CD4-positive, alpha-beta T cell treated with Interferon alpha-2 for 1 hour (primary cell): ENCODE data around the gene MYL4.
A peak's percentile ranks its signal among the peaks of the same experiment; 100 is the strongest.
"Not testable (repeated sequence)": the region's sequence is repeated elsewhere in the genome, so short reads cannot be mapped to it uniquely, and the experiment has no call there.

Experiments
- DNase-seq, 2 donors: peaks; one replicate each; pipeline ENCODE4 v3.0.0-alpha.2; 2020 to 2022

MYL4 gene

DNA sequence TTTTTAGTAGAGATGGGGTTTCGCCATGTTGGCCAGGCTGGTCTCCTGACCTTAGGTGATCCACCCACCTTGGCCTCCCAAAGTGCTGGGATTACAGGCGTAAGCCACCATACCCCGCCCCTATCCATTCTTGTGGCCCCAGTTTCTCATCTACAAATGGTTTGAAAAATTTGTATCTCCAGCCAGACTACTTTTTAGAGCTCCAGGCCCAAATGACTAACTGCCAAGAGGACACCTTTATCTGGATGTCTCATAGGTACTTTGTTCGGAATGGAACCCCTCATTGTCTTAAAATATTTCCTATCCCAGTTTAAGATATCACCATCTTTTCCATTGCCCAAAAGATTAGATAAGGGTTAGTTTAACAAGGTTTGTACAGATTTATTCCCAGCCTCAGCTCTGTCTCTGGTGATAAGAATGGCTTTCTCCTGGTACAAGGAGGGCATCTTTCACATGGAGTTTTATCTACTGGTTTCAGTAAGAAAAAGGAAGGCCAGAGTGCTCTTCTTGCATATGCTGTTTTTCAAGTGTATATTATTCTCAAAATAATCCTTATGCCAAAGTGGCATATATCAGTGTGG is 15.1 kb upstream of the MYL4 start:
- DNase-seq, result no peak

DNA sequence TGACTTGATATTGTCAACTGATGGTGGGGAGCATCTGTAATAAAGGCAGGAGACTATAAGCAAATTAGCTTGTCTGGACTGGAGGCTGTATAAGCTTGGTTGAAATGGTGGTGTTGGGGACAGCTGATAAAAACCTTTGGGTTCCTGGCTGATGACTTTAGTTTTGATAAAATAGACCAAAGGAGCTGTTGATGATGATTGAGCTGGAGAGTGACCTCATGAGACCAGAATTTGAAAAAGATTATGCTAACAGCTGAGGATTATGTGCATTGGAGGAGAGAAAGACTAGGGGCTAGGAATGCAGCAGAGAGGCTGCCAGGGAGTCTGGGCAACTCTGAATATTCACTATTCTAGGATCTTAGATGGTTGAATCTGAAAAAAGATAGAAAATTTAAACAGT is 11.3 kb upstream of the MYL4 start:
- no peak for DNase-seq

DNA sequence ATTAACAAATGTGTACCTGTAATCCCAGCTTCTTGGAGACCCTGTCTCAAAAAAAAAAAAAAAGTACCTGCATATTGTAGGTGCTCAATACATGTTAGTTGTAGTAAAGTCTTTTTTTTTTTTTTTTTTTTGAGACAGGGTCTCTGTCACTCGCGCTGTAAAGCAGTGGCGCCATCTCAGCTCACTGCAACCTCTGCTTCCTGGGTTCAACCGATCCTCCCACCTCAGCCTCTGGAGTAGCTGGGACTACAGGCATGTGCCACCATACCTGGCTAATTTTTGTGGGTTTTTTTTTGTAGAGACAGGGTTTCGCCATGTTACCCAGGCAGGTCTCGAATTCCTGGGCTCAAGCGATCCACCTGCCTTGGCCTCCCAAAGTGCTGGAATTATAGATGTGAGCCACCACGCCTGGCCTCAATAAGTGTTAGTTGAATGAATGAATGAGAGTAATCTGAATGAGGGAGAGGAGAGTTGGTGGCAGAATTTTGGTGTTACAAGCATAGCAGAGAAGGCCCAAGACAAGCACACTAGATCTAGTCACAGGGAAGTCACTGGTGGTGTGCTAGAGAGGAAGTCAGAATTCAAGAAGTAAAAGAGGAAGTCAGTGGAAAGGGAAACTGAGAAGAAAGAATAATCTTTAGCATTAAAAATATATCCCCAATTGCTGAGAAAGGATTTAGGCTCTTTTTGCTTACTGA is 9.4 kb upstream of the MYL4 start:
- DNase-seq, result peak in 1 of 2 donors; percentile 21

DNA sequence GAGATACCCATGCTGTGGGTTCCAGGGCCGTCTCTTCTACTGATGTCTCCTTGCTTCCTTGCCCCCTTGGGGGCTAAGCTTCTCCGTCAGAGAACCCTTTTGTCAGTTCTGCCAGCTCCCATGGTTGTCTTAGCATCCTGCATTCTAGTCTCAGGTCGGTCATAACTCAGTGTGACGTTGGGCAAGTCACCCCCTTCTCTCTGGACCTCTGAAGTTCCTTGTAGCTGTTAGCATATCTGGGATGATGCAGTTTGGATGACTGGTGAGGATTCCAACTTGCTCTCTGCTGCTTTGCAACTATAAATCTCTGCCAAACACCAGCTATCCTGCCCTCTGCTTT is 8.9 kb upstream of the MYL4 start:
- no peak for DNase-seq

DNA sequence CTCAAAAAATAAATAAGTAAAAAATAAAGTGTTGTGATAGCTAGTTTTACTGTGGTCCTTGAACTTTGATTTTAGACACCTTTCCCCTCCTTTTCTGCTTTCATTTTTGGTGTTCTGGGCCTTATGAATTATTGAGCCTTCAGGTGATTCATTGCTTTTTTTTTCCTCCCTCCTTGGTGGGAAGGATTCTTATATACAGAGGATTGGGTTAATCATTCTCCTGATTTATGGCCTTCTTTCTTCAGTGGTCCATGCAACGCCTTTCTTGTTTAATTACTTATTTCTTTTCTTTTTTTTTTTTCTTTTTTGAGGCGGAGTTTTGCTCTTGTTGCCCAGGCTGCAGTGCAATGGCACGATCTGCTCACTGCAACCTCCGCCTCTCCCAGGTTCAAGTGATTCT is 8.0 kb upstream of the MYL4 start:
- DNase-seq, result no peak

DNA sequence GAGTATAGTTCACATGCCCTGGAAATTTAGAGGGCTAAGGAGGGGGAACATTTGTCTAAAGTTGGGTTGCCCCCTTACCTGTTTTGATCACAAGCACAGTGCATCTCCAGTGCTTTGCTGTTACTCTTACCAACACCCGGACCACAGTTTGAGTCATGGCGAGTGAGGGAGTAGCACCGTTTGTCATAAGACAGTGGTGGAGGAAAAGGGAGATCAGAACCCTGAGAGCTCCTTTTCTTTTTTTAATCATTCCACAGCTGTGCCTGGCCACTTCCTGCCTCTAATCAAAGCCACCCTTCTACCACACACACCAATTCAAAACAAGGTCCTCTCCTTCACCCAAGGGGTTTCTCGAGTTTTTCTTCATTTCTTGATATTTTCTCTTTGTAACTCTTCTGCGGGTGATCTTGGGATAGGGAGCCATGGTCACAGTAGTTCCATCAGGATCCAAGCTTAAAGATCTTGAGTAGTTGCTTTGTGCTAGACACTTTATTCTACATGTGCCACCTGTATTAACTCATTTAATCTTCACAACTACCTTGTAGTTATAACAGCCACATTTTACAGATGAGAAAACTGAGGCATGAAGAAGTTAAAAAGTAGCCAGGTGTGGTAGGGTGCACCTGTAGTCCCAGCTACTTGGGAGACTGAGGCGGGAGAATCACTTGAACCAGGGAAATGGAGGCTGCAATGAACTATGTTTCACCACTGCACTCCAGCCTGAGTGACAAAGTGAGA is 5.0 kb upstream of the MYL4 start:
- DNase-seq, result peak; percentile 9 to 63

DNA sequence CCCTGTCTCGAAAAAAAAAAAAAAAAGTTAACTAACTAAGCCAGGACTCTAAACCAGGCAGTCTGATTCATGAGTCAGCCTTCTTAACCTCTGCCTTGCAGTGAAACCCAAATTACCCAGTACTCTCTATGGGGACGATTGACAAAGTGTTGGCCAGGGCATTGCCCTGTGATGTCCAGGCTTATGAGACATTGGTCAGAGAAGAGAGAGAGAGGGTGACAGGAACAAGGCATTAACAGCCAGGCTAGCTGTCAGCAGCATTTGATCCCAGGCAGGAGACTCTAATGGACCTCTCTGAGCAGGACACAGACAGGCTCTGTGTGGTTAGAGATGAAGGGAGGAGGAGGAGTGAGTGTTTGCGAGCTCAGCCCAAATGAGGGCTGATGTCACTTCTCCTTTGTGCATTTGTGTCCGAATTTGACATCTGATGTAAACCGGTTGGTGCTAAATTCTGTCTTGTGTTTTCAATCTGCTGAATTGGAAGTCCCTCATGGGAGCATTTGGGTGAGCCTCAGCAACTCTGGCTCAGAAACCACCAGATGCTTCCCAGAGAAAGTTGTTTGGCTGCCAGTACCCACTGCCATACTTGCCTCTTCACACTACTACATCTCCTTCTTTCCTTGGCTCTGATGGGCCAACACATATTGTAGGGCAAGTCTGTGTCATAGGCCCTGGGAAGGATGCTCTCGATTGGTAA is 4.3 kb upstream of the MYL4 start:
- DNase-seq, result peak; percentile 59 to 68

DNA sequence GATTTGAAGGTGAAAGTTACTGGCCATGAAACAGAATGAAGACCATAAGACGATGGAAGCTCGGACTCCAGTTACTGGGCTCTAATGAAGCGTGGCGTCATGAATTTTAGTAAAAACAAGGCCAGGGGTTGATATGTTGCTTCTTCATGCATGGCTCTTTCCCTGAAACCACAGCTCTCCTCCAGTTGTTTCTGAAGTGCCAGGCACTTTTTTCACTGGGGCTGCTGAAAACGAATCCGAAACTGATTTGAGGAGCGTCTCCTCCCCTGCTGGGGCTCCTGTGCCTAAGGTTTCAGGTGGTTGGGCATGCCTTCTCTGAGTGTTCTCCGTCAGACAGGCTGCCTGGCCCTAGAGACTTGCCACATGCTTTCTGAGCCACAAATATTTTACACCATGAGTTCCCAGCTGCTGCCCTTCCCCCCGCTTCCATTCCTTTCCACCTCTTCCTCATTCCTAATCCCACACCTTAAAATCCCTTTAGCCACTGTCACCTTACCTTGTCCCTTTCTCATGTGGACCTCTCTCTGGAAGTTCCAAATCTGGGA is 3.7 kb upstream of the MYL4 start:
- peak; percentile 85 to 88 for DNase-seq

DNA sequence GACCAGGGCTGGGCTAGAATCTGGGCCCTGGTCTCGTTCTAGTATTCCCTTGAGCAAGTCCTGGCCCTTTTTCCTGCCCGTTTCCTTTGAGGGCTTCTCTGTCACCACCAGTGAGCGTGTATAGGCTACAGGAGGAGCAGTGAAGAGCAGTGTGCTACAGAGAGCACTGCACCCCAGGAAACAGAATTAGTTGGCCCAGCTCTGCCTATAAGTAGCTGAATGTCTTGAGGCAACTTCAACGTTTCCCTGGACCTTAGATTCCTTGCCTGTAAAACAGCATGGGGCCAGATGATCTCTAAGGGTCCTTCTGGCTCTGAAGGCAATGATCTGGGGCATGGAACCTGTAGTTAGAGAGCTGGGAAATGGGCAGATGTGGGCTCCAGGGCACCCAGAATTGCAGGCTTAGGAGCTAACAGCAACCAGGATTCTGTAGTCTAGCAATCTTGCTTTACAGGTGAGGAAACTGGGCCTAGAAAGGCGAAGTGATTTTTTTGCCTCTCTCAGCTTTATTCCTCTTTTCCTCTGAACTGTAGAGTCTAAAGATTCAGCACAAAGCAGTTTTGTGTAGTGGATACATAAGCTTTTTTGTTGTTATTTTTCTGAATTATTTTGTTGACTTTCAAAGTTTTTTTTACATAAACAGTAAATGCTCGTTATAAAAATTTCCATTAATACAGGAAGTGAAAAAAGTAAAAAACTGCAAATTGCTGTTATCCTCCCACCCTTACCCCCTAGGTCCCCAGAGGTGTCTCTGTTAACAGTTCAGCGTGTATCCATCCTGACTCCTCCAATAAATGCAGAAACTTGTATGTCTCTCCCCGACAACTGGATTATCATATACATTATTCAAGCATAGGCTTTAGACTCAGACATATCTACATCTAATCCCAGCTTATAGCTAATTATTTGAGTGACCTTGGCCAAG is 1.7 kb upstream of the MYL4 start:
- no peak for DNase-seq

DNA sequence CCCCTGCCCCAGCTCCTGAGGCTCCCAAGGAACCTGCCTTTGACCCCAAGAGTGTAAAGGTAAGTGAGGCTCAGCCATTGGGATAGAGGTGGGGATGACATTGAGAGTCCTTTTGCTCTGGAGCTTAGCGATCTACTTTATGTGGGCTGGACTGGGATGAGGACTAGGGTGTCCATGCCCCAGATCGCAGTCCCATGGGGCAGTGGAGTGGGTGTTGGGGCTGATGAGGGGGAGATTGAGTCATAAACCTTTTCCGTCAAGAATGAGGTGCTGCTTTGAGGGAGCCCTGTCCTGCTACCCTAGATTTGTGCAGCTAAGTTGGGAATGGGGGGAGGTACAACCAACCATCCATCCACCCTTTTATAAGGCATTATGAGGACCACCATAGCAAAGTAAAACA is 351 bp downstream of the MYL4 start:
- DNase-seq, result no peak

DNA sequence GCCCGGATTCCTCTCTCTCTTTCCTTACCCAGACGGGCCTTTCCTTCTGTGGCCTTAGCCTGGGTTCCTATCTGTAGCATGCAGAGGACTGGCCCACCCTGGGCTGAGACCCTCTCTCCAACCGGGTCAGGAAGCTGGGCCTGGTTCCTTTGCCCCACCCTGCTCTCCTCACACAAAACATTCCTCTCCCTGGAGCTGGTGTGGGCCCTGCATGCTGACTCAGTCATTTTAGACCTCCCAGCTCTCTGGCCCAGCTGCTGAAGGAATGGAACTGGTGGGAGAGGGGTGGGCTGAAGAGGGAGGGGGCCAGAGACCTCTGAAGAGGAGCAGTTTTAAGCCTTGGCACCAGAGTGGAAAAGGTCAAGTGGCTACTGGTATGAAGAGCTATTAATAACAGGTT is 957 bp downstream of the MYL4 start:
- DNase-seq, result no peak

DNA sequence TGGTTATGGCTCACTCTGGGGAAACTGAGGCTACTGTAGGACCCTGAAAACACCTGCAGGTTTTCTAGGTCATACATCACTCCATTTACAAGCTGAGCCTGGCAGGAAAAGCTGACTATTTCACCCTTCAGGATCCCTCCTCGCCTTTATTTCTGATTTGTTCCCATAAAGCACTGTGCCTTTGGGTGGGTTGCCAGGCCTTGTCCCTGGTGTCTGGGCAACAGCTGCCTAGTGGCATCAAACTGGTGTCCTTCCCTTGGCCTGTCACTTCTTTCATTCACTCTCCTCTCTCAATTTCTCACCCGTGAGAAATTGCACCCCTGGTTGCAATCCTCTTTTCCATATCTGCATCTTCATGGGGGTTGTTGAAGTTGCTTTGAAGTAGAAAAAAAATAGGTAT is 1.6 kb downstream of the MYL4 start:
- no peak for DNase-seq

DNA sequence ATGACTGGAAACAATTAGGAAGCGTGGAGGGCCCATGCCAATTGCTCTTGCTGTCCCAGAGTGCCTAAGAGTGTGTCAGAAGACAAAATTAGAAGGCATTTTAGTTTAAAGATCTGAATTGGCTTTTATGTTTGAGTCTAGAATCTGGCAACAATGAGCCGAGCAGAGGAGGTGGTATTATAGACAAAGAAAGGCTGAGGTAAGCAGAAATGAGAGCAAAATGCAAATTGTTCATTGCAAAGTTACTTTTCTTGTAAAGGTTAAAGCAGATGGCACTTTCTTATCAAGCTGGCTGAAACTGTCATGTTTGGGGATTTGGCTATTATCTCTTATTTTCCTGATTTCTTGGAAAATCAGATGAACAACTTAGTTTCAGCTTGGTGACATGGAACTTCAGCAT is 3.3 kb downstream of the MYL4 start:
- DNase-seq, result no peak

DNA sequence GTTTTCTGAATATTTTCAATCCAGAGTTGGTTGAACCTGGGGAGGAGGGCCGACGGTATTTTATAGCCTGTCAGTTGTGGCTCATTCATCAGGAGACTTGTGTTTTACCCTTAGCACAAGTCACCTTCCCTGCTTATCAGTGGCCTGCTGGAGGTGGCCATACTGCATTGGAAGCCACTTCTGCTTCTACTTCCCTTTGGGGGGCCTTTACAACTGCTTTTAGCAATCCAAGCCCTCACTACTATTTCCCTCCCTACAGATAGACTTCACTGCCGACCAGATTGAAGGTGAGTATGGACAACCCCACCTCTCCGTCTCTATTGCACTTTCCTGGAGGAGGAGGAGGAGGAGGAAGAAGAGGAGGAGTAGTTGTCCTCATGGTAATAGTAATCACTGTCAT is 4.4 kb downstream of the MYL4 start:
- DNase-seq, result no peak

DNA sequence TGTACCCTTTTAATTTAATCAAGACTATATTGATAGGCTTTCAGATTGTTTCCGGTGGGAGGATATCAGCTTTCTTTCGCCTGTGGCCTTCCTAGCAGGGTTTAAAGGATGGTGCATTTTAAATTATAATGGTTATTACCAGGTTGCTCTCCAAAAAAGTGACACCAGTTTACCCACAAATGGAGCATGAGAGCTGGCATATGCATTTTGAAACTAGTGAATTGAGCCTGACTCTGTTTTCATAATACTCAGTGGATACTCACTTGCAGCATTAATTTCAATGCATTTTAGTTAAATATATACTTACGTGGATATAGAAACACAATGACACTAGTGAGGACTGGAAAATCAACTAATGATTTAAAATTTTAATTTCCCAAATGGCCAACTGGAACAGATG is 5.8 kb downstream of the MYL4 start:
- no peak for DNase-seq

DNA sequence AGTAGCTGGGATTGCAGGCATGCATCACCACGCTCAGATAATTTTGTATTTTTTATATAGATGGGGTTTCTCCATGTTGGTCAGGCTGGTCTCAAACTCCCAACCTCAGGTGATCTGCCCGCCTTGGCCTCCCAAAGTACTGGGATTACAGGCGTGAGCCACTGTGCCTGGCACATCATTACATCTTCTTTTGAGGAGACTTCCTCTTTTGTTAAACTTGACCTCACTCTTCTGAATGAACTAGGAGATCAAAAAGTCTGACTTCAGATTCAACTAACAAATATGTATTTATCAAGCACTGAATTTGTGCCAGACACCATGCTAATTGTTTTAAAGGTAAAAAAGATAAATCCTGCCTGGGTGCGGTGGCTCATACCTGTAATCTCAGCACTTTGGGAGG is 7.7 kb downstream of the MYL4 start:
- not testable (repeated sequence) for DNase-seq

DNA sequence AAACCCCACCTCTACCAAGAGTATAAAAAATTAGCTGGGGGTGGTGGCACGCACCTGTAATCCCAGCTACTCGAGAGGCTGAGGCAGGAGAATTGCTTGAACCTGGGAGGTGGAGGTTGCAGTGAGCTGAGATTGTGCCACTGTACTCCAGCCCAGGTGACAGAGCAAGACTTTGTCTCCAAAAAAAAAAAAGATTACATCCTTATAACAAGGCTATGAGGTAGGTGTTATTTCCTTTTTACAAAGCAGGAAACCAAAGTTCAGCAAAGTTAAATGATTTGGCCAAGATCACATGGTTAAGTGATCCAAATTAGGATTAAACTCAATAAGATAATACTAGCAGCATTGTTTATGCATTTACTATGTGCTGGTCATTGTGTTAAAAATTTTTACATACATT is 8.1 kb downstream of the MYL4 start:
- peak in 1 of 2 donors; percentile 58 for DNase-seq

DNA sequence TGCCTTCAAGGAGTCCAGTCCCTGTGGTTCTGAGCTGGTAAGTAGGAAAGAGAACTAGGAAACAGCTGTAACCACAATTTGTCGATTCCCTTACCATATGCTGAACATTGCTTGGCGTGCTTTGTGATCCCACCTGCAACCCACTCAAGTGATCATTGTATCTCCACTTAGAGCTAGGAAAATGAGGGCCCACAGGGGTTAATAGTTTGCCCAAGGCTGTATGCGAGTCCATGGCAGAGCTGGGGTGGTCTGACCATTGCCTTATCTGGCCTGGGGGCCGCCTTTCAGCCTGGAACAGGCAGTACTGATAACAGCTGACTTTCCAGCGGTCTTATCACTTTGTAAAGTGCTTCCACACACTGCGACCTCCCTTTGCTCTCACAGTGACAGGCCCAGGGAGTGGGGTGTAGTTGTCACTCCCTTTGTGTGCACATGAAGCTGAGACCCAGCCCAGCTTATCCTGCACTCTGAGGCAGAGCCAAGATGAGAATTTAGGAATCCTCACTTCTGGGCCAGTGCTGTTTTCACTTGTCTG is 9.8 kb downstream of the MYL4 start:
- no peak for DNase-seq

DNA sequence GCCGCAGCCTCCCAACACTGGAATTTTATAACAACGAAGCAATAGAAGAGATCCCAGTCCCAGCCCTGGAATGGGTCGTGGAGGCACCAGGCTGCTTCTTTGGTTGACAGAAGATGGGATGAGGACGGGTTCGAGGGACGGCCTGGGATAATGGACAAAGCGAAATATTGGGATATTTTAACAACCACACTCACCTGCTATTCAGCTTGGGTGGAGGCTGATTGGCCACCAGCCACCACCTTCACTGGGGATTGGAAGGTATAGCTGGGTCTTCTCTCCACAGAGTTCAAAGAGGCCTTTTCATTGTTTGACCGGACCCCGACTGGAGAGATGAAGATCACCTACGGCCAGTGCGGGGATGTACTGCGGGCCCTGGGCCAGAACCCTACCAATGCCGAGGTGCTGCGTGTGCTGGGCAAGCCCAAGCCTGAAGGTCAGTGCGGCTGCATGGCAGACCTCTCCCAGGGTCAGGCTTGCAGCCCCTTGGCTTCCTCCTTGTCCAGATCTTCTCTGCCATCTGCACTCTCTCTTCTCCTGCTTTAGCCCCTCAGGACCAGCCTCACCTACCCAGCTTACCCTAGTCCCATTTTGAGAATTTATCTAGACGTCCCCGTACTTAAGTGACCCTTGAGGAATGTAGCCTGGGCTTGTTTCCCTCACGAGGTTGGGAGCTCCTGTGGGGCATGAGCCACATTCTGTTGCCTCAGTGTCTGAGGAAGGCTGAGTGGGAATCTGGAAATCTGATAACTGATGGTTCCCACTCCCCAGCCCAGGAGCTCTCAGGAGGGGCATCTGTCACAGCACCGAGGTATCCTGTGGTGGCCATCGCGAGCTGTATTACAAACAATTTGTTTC is 10.7 kb downstream of the MYL4 start:
- no peak for DNase-seq

DNA sequence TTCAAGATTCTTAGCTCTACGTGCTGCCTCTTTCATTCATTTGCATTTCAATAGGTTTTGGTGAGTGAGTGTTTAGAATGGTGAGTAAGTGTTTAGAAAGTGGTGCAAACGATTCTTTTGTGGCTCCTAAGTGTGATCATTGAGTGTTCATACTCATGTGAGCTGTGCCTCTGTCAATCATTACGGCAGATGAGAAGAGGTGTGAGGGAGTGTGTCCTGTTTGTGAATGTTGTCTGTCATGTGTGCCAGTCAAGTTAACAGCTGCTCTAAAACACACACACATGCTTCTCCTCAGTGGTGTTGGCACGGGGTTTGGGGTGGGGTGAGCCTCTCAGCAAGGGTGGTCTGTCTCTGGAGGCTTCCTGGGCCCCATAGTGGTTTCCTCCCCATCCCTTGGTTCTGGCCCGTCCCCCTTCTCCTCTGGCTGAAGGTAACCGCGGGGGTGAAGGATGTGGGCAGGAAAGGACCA is 11.4 kb downstream of the MYL4 start:
- peak in 1 of 2 donors; percentile 50 for DNase-seq

DNA sequence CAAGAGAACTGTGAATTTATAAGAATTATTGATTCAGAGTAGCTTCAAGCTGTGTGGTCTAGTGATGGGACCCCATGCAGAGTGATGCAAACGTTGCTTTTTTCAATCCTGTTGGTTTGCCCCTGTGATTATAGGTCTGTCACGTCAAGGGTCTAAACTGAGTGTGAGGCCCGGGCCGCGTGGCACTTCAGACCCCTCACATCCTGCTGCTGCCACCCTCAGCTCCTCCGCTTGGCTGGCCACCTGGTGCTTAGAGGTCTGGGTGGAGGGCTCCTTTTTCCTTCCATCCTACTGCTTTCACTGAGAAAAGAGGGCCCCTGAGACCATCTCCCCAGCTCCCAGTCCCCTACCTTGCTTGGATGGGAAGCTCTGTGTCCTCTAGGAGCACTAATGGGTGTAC is 12.0 kb downstream of the MYL4 start:
- DNase-seq, result no peak
